ENCODE data around the gene STIM1.
A peak's percentile ranks its signal among the peaks of the same experiment; 100 is the strongest.

The STIM1 gene

GRCh38 chr11:3925513-3925912 lies 70.0 kb downstream of the STIM1 start:
- no peak for DNase-seq

DNA sequence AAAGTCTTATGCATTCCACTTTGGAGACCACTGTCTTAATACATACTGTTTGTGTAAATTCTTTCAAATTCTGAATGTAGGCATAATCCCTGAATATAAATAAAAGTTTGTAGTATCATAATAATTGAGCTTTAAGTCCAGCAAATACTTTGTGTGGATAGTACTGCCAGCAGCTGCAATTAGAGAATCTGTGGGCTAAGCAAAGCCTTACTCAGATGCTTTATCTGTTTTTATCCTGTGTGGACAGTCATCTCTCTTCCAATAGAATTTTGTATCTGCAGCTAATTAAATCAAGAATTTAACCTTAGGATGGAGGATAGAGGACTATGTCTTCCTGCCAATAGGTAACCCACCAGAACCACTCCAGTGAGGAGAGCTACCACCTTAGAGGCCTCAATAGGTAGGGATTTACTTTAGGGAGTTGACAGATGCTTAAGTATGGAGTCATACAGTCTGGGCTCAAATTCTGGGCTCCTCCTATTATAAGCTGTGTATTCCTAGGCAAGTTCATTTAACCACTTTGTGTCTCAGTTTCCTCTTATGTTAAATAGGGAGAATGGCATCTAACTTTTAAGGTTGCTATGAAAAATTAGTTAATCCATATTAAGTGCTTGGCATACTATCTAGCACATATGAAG lies 71.1 kb downstream of the STIM1 start:
- DNase-seq, result no peak

GRCh38 chr11:3927129-3927796 lies 71.8 kb downstream of the STIM1 start:
- no peak for DNase-seq

DNA sequence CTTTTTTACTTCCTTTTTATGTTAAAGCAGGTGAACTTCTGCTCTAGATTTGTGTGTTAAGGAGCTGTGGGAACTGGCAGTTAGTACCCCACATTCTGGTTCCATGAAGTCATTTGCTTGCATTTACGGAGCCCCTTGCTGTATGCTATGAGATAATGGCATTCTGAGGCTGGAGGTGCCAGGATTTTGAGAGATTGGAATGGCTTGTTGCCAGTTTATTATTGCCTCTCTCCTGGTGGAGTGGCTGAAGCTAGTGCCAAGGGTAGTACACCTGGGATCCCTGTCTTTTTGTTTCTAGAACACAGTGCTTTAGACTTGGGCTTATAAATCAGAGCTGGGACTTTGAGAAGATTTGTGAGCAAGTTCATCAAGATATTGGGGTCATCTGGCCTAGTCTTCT lies 73.8 kb downstream of the STIM1 start:
- peak; percentile 29 for DNase-seq

- peak; percentile 23 for DNase-seq
These were observed 74.2 kb downstream of the STIM1 start for GRCh38 chr11:3929649-3930048.

- no peak for DNase-seq
These were observed 77.2 kb downstream of the STIM1 start for GRCh38 chr11:3932698-3933097.

GRCh38 chr11:3933165-3933628 lies 77.7 kb downstream of the STIM1 start:
- no peak for DNase-seq

DNA sequence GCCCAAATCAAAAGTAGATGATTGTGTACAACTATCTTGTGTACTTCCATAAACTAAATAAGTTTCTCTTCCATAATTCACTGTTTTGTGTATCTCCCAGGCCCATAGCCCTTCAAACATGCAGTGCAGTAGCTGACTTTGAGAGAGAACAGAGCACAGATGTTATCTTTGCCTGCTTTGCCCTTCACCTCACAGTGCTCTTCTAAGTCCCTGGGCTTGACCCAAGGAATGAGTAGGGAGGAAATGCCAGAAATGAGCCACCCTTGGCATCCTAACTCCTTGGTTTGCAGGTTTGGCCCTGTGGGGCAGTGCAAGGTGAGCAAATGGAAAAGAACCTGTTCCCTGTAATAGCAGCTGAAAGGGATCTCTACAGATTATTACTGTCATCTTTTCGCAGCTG lies 79.2 kb downstream of the STIM1 start:
- no peak for DNase-seq

- no peak for DNase-seq
These were observed 81.1 kb downstream of the STIM1 start for GRCh38 chr11:3936517-3936916.

DNA sequence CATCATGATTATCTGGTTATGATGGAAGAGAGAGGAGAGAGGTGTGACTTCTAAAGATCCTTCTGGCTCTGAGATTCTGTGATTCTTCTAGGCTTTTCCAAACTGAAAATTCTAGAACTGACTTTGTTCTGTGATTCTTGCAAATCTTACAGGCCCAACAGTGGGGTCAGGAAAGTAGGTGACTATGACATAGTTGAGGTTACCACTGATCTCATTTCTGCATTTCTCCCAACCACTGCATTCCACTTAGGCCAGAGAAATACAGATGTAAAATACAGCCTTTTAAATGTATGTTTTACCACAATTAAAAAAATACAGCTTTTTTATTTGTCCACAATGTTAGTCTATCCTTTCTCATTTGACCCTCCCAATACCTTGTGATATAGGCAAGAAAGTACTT lies 83.7 kb downstream of the STIM1 start:
- peak; percentile 58 for DNase-seq

DNA sequence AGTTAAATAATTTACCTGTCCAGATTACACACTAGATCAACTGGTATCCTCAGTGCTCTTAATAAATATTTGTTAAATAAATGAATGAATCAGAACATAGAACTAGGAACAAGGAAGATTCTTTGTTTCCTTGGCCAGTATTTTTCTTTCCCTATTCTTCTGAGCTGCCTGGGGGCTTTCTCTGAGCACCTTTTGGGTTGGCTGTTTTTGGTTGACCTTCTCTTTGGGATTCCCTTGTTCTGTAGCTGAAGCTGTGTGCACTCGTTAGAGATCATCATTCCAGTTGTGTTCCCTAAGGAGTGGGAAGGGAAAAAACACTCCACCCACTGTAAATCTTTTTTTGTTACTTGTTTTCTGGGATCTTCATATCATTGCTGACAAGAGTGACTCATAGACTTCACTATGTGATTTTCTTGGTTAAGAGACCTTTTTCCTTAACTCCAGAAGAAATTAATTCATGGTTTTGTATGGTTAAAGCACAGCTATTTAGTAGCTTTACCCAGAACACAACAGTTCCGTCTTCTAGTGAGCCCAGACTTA lies 84.3 kb downstream of the STIM1 start:
- peak; percentile 51 for DNase-seq

DNA sequence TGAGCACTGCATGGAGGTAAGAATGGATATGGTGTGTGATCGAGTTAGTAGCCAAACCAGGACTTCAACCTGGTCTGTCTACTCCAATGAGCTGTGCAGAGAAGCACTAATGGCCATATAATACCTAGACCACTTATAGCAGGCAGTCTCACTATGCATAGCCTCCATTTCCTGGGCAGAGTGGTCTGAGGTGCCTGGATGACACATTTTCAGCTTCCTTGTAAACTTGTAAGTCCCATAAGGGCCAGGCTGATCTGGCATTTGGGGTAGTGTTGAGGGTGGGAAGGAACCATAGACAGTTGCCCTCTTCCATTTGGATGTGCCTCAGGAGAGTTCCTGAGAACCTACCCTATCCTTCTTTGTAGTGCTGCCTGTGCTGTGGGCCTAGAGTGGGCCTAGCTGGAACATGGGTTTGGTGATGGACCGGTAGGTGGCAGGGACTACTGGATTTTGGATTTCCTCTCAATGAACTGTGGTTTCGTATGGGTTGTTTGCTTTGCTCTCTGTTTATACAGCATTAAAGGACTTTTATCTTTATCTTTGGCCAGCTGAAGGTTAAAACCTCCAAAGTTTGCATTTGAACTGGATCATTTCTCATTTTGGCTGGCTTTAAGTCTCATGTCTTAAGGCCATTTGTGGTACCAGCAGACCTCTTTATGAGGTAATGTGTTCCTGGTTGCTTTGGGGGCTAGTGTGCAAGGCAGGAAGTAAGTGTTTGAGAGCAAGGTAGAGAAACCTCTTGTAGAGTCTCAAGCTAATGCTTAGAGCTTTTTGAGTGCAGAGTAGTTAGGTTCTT lies 86.9 kb downstream of the STIM1 start:
- no peak for DNase-seq

DNA sequence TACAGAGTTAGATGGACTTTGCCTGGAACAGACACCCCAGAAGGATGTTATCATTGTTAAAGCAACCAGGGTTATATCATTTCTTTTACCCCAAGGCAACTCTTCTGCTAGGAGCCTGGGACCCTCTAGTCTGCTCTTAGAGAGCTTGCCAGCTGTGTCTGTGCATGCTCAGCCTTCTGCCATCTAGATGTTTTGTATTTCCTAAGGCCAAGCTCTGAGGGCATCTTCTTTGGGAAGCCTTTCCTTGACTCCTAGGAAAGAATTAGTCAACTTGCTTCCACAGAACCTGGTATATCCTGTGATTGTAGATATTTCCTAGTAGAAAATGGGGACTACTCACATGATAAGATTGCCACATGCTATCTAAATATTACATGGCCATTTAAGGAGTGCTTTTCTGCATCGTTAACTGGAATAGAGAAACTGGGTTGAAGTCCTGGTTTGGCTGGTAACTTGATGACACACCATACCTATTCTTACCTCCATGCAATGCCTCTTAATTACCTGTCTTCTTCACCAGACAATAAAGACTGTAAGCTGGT lies 87.6 kb downstream of the STIM1 start:
- peak; percentile 66 for DNase-seq

- no peak for DNase-seq
These were observed 88.7 kb downstream of the STIM1 start for GRCh38 chr11:3944198-3944597.

- no peak for DNase-seq
These were observed 91.1 kb downstream of the STIM1 start for GRCh38 chr11:3946455-3947017.

- DNase-seq, result no peak
These were observed 91.6 kb downstream of the STIM1 start for GRCh38 chr11:3947061-3947460.

DNA sequence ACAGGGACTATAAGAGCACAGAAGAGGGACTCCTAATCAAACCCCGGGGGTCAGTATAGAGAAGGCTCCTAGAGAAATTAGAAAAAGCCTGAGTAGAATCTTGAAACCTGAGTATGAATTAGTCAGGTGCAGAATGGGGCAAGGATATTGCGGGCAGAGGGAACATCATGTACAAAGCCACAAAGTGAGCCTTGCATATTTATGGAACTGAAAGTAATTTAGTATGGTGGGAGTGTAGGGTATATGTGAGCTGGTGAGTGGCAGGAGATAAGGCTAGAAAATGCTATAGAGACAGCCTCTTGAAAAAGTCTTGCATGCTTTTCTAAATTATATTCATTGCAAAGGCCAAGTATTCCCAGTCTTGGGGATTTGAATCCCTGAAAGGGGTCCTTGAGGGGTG lies 93.7 kb downstream of the STIM1 start:
- DNase-seq, result no peak

- peak; percentile 79 for DNase-seq
These were observed 95.7 kb downstream of the STIM1 start for GRCh38 chr11:3950996-3951660.

- no peak for DNase-seq
These were observed 97.3 kb downstream of the STIM1 start for GRCh38 chr11:3952715-3953114.

DNA sequence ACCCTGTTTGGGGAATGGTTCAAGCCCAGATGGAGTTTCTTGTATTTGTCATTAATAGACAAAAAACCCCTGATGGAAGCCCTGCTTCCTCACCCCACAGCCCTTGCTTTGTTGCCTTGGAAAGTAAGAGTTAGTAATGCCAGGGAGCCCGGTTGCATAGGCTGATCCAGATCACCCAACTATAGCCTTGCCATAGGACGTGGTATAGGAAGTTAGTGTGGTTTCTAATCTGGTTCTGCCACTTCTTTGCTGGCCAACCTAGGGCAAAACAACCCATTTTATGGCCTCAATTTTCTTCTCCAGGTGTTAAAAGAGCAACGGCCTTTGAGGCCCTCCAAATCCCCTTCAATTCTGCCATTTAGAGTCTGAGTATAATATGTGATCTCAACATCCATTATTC lies 97.9 kb downstream of the STIM1 start:
- DNase-seq, result no peak

- DNase-seq, result peak; percentile 48
These were observed 99.2 kb downstream of the STIM1 start for GRCh38 chr11:3954448-3955298.

GRCh38 chr11:3955299-3955665 lies 99.8 kb downstream of the STIM1 start:
- no peak for DNase-seq
